Measurements from ENCODE around the gene ANKH. TPM values are rescaled to one million over a fixed set of nuclear protein-coding genes. Genes with fewer than 3 reads are reported as not detected.

ANKH gene
- total and polyA plus RNA-seq, 2 of the 13 experiments (the other 11 are each of a cell fraction or from before 2014, with no cell fraction given), result 25.0 to 36.0 TPM

GRCh38 chr5:14890846-14891245 is 19.3 kb upstream of the ANKH start:
- no peak overlapping the region for H3K9ac ChIP-seq (ENCODE audit: insufficient read depth, low read depth, low read length)
- TF ChIP-seq MLLT10 (CRISPR knock-in tag; IDR thresholded peaks at IDR 0.05) (no peak), POLR2G (IDR thresholded peaks at IDR 0.05; ENCODE audit: low read depth, low read length) (no peak), ZNF143 (CRISPR knock-in tag; IDR thresholded peaks at IDR 0.05) (no peak), ZNF431 (CRISPR knock-in tag; IDR thresholded peaks at IDR 0.05; ENCODE audit: borderline replicate concordance, low read depth) (no peak), ZSCAN20 (CRISPR knock-in tag; IDR thresholded peaks at IDR 0.05; ENCODE audit: borderline replicate concordance) (no peak), RCOR2 (CRISPR knock-in tag; IDR thresholded peaks at IDR 0.05) (no peak)
- no peaks in the 10 kb centered on the region for H4K20me1 ChIP-seq (ENCODE audit: insufficient read depth, low read length)
- FAIRE-seq, result no peak
- no peak for DNase-seq (ENCODE audit: low spot score)
- H3K79me2 ChIP-seq (ENCODE audit: insufficient read depth, low read length), result no peaks in the 10 kb centered on the region
- intact Hi-C loops (cut with micrococcal nuclease; ENCODE audit: unreplicated experiment) (no loop called here), in situ Hi-C loops (cut with HindIII; ENCODE audit: extremely low pct_ligation_motif_present, low pct_unique_long_range_greater_than_20kb) (no loop called here)
- WGBS (ENCODE audit: low lambda C conversion rate), result 47% methylated on average over 5 of the region's 5 CpGs
- no peak overlapping the region for H3K4me3 ChIP-seq (replicated peaks in 1 of 3; ENCODE audit: insufficient read depth in 1 of 3, low read depth in 2 of 3, low read length in 3 of 3)
- no TSS peak for BruUV-seq (replicated peaks)
- H3K4me2 ChIP-seq (ENCODE audit: low read depth, low read length), result no peak overlapping the region
- no peaks in the 10 kb centered on the region for H3K36me3 ChIP-seq (replicated peaks in 1 of 2; ENCODE audit: control insufficient read depth in 1 of 2, insufficient read depth in 2 of 2, low read length in 2 of 2)
- H3K27me3 ChIP-seq (ENCODE audit: control insufficient read depth in 1 of 2, insufficient read depth in 2 of 2, low read length in 2 of 2), result peaks cover 4 to 24% of the 10 kb centered on the region in 2 experiments; a peak in 3 of 5 replicates
- no peak overlapping the region for H2AFZ ChIP-seq (ENCODE audit: low read length)
- no peak overlapping the region for H3K27ac ChIP-seq (ENCODE audit: extremely low read length, insufficient read depth, low read length)
- ChIA-PET CTCF (ENCODE audit: low intra/inter-chr PET ratio, low total read pairs) (no interaction called here), POLR2A (no interaction called here)
- H3K9me3 ChIP-seq (ENCODE audit: low read length), result no peaks in the 10 kb centered on the region
- 0 out of 2 replicates have a peak, but pooled peaks cover under 1% of the 10 kb centered on the region for H3K4me1 ChIP-seq (ENCODE audit: insufficient read depth, low read length)
- no peak for ATAC-seq

- in situ Hi-C loops (cut with HindIII; ENCODE audit: extremely low pct_ligation_motif_present, low pct_unique_long_range_greater_than_20kb), result no loop called here
- POLR2A ChIA-PET, result no interaction called here
- no peak for TF ChIP-seq NFKB2 (CRISPR knock-in tag; IDR thresholded peaks at IDR 0.05; ENCODE audit: borderline replicate concordance)
- no peak for TF ChIP-seq CREB1 (IDR thresholded peaks at IDR 0.05)
- no peak for TF ChIP-seq CREB1 (CRISPR knock-in tag; IDR thresholded peaks at IDR 0.05)
- TF ChIP-seq E2F1 (CRISPR knock-in tag; IDR thresholded peaks at IDR 0.05), result no peak
- no peak for TF ChIP-seq PTBP1 (IDR thresholded peaks at IDR 0.05; ENCODE audit: low read depth, low read length, poor library complexity, severe bottlenecking)
- TF ChIP-seq BRF2 (CRISPR knock-in tag; IDR thresholded peaks at IDR 0.05), result no peak
- no peak for TF ChIP-seq ZNF891 (CRISPR knock-in tag; IDR thresholded peaks at IDR 0.05)
- TF ChIP-seq BATF2 (CRISPR knock-in tag; IDR thresholded peaks at IDR 0.05), result no peak
- TF ChIP-seq HDAC2 (CRISPR knock-in tag; IDR thresholded peaks at IDR 0.05), result no peak
- TF ChIP-seq NR2C2 (CRISPR knock-in tag; IDR thresholded peaks at IDR 0.05; ENCODE audit: borderline replicate concordance), result no peak
Measured at GRCh38 chr5:14884062-14884612, 12.6 kb upstream of the ANKH start.

More at GRCh38 chr5:14884062-14884612, 12.6 kb upstream of the ANKH start:
- H2AFZ ChIP-seq (ENCODE audit: low read length), result no peak overlapping the region
- 15% methylated on average over 4 of the region's 4 CpGs for WGBS (ENCODE audit: low lambda C conversion rate)
- peaks cover 20% of the 10 kb centered on the region for H3K4me1 ChIP-seq (ENCODE audit: insufficient read depth, low read length)
- no peaks in the 10 kb centered on the region for H4K20me1 ChIP-seq (ENCODE audit: insufficient read depth, low read length)
- H3K79me2 ChIP-seq (ENCODE audit: insufficient read depth, low read length), result no peaks in the 10 kb centered on the region
- no peak for ATAC-seq
- FAIRE-seq, result no peak
- H3K9ac ChIP-seq (ENCODE audit: insufficient read depth, low read depth, low read length), result no peak overlapping the region
- BruUV-seq (replicated peaks), result no TSS peak
- no peaks in the 10 kb centered on the region for H3K36me3 ChIP-seq (replicated peaks in 1 of 2; ENCODE audit: control insufficient read depth in 1 of 2, insufficient read depth in 2 of 2, low read length in 2 of 2)
- no peak overlapping the region for H3K4me3 ChIP-seq (replicated peaks in 1 of 3; ENCODE audit: insufficient read depth in 1 of 3, low read depth in 2 of 3, low read length in 3 of 3)
- intact Hi-C loops (cut with micrococcal nuclease; ENCODE audit: unreplicated experiment), result loop anchor here (10.0 kb wide), 1 partner anchor 669 kb away; no protein-coding TSS in a partner anchor
- no peak overlapping the region for H3K27ac ChIP-seq (ENCODE audit: extremely low read length, insufficient read depth, low read length)
- peaks cover 0 to 7% of the 10 kb centered on the region in 2 experiments; a peak in 2 of 5 replicates for H3K27me3 ChIP-seq (ENCODE audit: control insufficient read depth in 1 of 2, insufficient read depth in 2 of 2, low read length in 2 of 2)
- CTCF ChIA-PET (ENCODE audit: low intra/inter-chr PET ratio, low total read pairs), result no interaction called here
- DNase-seq (ENCODE audit: low spot score), result no peak
- H3K4me2 ChIP-seq (ENCODE audit: low read depth, low read length), result no peak overlapping the region
- no peaks in the 10 kb centered on the region for H3K9me3 ChIP-seq (ENCODE audit: low read length)
